D341Med (cell line): ENCODE results near the gene MPV17L.
"Not testable (repeated sequence)": the region's sequence is repeated elsewhere in the genome, so short reads cannot be mapped to it uniquely, and the experiment has no call there.

Experiments used
- DNase-seq: peaks from one replicate; pipeline ENCODE4 v3.0.0; 2012; ENCODE audit warnings: low spot score

Gene MPV17L

DNA sequence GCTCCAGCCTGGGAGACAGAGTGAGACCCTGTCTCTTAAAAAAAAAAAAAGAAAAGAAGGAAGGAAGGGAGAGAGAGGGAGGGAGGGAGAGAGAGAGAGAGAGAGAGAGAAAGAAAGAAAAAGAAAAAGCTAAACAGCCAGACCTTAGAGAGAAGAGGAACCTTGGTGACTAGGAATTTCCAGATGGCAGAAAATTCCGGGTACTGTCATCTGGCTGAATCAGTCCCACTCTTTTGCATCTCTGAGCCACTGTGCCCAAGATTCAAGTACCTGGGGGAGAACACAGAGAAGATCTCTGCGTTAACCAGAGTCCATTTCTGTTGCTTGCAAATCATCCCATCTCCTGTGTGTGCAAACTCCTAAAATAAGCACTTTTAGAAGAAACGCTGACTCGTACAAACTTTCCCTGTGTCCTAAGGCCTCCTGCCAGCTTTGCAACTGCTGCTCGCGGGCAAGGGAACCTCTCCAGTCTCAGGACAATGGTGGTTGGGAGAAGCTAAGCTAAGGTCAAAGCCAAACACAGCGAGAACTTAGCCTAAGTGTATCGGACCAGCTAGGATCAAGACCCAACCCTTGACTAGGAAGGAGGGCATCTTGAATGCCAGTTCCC lies 56.8 kb downstream of the MPV17L start:
- DNase-seq, result no peak

DNA sequence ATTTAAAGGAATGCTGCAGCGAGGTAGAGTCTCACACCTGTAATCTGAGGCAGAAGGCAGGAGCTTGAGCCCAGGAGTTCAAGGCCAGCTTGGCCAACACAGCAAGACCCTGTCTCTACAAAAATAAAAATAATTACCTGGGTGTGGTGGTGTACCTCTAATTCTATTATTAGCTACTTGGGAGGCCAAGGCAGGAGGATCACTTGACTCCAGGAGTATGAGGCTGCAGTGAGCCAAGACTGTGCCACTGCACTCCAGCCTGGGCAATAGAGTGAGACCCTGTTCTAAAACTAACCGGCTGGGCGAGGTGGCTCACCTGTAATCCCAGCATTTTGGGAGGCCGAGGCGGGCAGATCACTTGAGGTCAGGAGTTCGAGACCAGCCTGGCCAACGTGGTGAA lies 57.7 kb downstream of the MPV17L start:
- not testable (repeated sequence) for DNase-seq

DNA sequence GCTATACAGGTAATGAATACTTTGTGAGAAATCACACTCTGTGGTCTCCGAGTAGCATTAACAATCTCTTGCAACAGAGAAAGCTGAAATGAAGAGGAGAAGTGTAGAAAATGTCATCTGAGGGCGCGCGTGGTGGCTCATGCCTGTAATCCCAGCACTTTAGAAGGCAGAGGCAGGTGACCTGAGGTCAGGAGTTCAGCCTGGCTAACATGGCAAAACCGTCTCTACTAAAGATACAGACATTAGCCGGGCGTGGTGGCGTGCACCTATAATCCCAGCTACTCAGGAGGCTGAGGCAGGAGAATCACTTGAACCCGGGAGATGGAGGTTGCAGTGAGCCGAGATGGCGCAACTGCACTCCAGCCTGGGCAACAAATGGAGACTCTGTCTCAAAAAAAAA lies 59.4 kb downstream of the MPV17L start:
- DNase-seq, result not testable (repeated sequence)

DNA sequence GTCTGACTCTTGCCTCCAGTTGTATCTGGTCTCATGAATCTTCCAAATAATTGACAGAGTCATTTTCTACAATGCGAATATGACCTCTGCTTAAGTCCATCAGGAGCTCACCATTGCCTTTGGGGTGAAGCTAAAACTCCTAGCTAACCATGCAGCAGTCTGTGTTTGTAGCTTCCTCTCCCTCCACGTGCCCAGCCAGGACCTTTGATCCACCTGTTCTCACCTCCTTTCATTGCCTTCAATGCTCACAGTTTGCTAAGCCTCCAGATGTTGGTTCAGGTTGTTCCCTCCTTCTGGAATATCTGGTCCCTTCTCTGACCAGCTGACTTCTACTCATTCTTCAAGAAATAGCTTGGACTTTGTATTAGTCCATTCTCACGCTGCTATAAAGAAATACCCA lies 61.8 kb downstream of the MPV17L start:
- DNase-seq, result no peak

DNA sequence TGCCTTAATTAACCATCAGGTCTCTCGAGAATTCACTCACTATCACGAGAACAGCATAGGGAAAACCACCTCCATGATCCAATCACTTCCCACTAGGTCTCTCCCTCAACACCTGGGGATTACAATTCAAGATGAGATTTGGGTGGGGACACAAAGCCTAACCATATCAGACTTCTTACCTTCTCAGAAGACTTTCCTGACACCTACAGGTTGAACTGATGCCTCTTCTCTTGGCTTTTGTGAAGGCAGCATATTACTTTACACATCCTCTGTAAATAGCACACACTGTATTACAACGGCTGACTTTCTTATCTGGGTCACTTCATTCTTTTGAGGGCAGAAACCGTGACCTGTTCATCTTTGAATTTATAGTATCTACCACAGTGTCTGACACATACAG lies 62.4 kb downstream of the MPV17L start:
- DNase-seq, result no peak

DNA sequence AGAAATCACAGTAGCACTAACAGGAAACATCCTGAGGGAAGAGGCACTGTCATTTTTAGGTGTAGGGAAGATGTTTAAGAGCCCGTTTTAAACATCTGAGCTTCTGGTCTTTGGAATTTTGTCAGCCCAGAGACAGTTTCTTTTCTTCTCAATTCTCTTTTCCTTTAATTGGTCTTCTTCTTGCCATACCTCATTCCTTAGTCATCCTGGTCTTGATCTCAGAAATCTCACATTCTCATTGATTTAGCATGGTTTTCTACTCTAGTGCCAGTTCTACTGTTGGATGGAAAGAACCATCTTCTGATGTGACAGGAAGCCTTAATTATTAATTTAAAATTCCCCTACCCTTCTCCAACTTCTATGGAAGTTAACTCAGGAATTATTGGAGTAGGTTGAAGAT lies 64.2 kb downstream of the MPV17L start:
- DNase-seq, result no peak

DNA sequence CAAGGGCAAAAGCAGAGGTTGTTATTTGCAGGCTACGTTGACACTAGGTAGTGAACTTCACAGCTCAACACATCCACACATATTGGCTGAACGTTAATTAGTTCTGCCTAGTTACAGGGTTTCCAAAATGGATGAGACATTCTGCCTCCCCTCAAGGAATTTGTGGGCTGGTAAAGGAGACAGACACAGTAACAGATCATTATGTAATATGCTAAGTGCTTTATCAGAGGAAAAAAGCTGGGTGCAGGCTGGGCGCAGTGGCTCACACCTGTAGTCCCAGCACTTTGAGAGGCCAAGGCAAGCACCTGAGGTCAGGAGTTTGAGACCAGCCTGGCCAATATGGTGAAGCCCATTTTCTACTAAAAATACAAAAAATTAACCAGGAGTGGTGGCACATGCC lies 65.0 kb downstream of the MPV17L start:
- no peak for DNase-seq

DNA sequence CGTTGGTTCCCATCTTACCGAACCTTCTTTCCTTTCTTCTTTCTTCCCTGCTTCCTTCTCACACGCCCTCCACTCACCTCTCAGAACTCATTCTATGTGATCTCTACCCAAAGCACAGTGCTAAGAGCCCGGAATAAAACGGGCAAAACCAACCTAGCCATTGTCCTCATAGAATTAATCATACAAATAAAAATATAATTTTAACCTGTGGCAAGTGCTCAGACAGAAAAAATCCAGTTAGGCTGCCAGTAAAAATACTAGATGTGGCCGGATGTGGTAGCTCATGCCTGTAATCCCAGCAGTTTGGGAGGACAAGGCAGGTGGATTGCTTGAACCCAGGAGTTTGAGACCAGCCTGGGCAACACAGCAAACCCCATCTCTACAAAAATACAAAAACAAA lies 65.8 kb downstream of the MPV17L start:
- no peak for DNase-seq
